GM18499 (cell line): ENCODE measurements around the gene MAP3K8.
A peak's percentile ranks its signal among the peaks of the same experiment; 100 is the strongest.

Experiments
- ATAC-seq: cut with Tn5 transposase; IDR thresholded peaks from one replicate; pipeline ENCODE4 v1.9.1; 2021; ENCODE audit warnings: moderate number of reproducible peaks; ENCODE audit not compliant: insufficient read depth, unreplicated experiment

Gene MAP3K8

GRCh38 chr10:30433730-30434272, at the start of gene MAP3K8:
MAP3K8 (plus strand) TSS chr10:30434184; CDS start chr10:30438939, 4,755 bp downstream.
- peak; percentile 40 for ATAC-seq

- no peak for ATAC-seq
Observed at GRCh38 chr10:30384701-30385201, 49.2 kb upstream of the MAP3K8 start.

GRCh38 chr10:30386801-30387588, 47.0 kb upstream of the MAP3K8 start:
- no peak for ATAC-seq

DNA sequence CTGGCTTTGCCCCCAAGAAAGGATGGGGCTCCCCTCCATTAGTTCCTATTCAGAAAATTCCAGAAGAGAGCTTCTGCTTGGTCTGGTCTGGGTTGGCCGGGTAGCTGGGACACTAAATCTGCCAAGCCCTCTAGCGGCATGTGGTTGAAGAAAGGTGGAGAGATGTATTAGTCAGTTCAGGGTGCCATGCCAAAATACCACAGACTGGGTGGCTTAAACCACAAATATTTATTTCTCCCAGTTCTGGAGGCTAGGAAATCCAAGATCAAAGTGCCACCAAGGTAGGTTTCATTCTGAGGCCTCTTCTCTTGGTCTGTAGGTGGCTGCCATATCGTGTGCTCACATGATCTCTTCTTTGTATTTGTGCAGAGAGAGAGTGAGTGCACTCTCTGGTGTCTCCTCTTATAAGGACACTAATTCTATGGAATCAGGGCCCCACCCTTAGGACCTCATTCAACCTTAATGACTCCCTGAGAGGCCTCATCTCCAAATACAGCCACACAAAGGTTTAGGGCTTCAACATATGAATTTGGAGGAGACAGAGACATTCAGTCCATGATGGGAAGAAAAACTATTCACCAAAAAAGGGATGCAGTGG, 46.2 kb upstream of the MAP3K8 start:
- ATAC-seq = no peak

DNA sequence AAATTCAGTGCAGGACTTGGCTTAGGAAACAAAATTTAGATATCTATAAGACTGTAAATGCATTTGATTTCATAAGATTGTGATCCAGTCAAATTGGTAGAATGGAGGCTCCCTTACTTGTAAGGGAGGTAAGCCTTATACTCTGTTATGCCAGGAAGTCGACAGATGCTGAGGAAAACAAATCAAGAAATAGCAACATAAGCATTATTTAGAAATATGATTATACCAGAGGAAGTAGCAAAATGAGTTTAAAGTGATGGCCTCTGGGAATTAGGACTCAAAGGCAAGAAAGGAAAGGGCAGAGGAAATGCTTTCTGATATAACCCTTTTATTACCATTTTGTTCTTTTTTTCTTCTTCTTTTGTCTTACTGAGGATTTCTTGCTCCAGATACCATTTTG, 44.4 kb upstream of the MAP3K8 start:
- ATAC-seq = no peak

DNA sequence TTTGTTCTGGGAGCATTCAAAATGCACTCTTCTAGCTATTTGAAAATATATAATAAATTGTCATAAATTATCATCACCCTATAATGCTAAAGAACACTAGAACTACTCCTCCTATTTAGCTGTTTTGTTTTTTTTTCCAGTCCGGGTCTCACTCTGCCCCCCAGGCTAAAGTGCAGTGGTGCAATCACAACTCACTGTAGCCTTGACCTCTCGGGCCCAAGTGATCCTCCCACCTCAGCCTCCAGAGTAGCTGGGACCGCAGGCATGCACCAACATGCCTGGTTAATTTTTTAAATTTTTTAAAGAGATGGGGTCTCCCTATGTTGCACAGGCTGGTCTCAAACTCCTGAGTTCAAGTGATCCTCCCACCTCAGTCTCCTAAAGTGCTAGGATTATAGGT, 43.8 kb upstream of the MAP3K8 start:
- no peak for ATAC-seq

- no peak for ATAC-seq
Observed at GRCh38 chr10:30391266-30391665, 42.7 kb upstream of the MAP3K8 start.

GRCh38 chr10:30392564-30392990, 41.4 kb upstream of the MAP3K8 start:
- peak; percentile 57 for ATAC-seq

GRCh38 chr10:30396293-30396692, 37.7 kb upstream of the MAP3K8 start:
- ATAC-seq = no peak

DNA sequence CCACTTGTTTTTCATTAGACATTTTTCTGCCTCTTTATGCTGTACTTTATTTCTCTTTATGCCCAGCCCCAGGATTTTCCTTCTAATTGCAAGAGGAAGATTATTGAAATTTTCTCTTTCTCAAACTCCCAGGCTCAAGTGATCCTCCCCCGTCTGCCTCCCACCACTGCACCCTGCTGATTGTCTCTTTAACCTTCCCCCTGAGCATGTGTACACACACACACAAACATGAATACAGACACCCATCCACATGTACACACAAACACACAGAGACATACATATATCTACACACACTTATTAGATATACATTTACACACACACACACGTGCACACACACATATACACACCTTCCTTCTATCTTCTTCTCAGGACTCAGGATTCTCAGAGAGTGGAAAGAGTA, 37.3 kb upstream of the MAP3K8 start:
- no peak for ATAC-seq

DNA sequence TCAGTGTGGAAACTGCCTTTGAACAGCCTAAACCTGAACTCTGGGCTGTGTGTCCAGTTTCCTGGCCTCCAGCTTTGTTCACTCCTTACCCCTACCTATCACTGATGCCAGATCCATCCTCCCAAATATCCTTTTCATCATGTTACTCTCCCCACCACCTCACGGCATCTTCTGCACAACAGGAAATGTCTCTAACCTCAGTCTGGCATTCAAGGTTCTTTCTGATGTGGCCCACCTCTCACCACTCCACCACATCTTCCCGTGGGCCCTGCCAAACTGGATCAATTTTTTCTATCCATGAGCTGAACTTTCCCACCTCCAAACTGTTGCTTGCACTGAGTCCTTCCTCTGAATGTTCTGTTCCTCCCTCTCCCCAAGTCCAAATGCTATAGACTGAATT, 35.8 kb upstream of the MAP3K8 start:
- no peak for ATAC-seq

DNA sequence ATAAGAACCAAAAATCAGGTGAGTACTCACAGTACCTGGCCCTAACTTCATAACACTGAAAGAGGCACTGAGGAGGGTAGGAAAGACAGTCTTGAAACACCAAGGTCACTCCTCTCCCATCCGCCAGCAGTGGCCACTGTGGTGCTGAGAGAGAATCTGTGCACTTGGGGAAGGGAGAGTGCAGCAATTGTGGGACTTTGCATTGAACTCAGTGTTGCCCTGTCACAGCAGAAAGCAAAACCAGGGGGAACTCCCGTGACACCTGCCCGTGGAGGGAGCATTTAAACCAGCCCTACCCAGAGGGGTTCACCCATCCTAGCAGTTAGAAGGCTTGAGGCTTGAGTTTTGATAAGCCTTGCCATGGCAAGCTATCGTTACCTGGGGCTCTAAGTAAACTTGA, 35.2 kb upstream of the MAP3K8 start:
- ATAC-seq = no peak

DNA sequence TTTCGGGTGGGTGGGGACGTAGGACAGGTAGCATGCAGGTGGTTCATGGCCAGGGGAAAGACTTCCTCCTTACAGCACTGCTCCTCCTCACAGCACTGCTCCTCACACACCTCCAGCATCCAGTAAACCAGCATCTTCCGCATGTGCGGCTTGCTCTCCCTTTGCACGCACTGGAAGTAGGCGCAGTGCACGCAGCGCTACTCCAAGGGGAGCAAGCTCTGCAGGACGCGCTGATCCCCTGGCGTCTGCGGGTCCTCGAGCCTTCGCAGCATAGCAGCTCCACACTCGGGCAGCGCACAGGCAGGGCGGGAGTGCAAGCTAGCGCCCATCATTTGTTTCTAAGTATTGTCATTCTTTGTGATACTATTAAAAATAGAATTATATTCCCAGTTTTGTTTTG, 30.5 kb upstream of the MAP3K8 start:
- ATAC-seq = no peak

DNA sequence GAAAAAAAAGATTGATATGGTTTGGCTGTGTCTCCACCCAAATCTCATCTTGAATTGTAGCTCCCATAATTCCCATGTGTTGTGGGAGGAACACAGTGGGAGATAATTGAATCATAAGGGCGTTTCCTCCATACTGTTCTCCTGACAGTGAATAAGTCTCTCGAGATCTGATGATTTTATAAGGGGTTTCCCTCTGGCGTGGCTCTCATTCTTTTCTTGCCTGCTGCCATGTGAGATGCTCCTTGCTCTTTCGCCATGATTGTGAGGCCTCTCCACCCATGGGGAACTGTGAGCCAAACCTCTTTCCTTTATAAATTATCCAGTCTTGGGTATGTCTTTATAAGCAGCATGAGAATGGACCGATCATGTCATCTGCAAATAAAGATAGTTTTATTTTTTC, 29.4 kb upstream of the MAP3K8 start:
- no peak for ATAC-seq

GRCh38 chr10:30411263-30411662, 22.7 kb upstream of the MAP3K8 start:
- no peak for ATAC-seq

DNA sequence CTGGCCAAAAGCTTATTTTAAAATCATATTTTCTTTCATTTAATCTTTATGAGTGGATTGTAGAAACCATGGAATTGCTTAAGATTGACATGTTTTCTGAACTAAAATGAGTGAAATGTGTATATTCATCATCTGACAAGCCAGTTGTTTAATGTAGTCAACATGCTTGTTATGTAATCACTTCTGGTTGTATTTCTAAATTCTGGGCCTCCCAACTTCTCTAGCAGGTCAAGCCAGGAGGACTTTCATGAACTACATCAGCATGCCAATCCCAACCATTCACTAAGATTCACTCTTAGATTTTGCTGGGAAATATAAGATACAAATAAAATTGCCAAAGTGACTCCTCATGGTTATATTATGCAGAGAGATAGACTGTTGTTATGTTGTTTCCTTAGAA, 21.1 kb upstream of the MAP3K8 start:
- no peak for ATAC-seq

DNA sequence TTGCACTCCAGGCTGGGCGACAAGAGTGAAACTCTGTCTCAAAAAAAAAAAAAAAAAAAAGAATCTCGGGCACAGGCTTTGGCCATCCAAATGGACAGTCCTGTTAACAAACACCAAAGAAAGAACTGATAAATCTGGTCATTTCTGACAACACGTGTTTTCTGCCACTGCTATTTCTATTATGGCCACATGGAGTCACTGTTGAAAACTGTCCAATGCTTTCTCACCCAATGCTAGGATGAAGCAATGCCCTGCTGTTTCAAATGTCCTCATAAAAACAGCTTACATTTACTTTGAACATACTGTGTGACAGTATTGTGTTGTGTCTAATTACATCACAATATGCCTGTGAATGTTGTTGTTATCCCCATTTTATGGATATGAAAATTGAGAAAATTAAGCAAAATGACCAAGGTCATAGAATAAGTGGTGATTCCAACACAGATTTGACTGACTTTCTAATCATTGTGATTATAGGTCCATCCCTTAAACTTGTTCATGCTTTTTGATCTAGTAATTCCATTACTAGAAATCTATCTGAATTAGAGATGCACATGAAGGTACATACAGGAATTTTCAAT, 19.9 kb upstream of the MAP3K8 start:
- ATAC-seq = no peak

DNA sequence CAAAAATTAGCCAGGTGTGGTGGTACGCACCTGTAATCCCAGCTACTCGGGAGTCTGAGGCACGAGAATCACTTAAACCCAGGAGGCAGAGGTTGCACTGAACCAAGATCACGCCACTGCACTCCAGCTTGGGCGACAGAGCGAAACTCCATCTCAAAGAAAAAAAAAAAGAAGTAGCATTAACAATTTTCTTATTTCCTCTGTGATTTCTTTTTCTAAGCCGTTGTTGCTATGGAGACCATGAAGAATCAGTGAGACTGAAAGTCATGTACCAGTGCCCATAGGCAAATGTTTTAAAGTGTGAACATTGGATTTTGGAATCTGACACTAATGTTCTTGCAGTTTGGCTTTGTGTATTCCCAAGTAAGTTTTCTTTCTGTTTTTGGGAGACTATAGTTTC, 18.4 kb upstream of the MAP3K8 start:
- ATAC-seq = no peak

GRCh38 chr10:30417301-30417700, 16.7 kb upstream of the MAP3K8 start:
- ATAC-seq = no peak

DNA sequence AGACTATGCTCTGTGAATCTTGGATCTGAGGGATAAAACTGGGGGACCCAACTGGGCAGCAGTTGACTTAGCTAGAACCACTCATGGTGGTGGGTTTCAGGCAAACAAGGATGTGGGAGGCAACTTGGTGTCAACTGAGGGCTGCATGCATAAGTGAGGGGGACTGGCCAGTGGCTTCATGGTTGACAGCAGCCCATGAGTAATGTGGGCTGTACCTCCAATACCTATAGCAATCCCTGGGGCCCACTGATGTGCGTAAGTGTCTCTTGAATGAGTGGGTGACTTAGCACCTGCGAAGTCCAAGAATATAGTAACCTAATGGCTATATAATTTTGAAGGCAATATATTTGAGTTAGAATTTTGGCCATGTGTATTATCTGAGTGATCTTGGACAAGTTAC, 13.7 kb upstream of the MAP3K8 start:
- peak; percentile 59 for ATAC-seq

- ATAC-seq = no peak
Observed at GRCh38 chr10:30420766-30421165, 13.2 kb upstream of the MAP3K8 start.
